PC-9 (cell line): ENCODE measurements around the gene EPS8L3. TPM values are rescaled to one million over a fixed set of nuclear protein-coding genes. Genes with fewer than 3 reads are reported as not detected.
A peak's percentile ranks its signal among the peaks of the same experiment; 100 is the strongest.

ENCODE experiments used
- BruUV-seq: library from RNA; stranded (reverse); fragments of 400-500 nt; replicated peaks from 2 replicates; lab custom pipeline; 2021; lab: Mats Ljungman, UMichigan
- CTCF ChIA-PET: fragments of 300-600 bp; sonication (Branson Sonifier 250); formaldehyde crosslinking; loops from one replicate; lab custom pipeline; 2022; ENCODE audit warnings: antibody characterized with exemption; lab: Charles Lee
- POLR2A ChIA-PET: fragments of 300-600 bp; sonication (Branson Sonifier 250); formaldehyde crosslinking; loops from one replicate; lab custom pipeline; 2022; ENCODE audit warnings: antibody characterized with exemption; ENCODE audit not compliant: unreplicated experiment; lab: Charles Lee
- DNase-seq, 2 experiments: peaks; one replicate each; pipeline versions ENCODE4 v3.0.0 to v3.0.0-alpha.2; 2015 to 2022; ENCODE audit warnings: mixed read lengths in 1 of 2
- H2AFZ ChIP-seq: fragments of 200-600 bp; sonication (generic); 2 replicates; pipeline ENCODE4 v1.8.1; 2017; ENCODE audit warnings: antibody characterized with exemption
- H3F3A ChIP-seq: fragments of 200-600 bp; sonication (generic); 2 replicates; pipeline ENCODE4 v1.8.1; 2017; ENCODE audit warnings: antibody characterized with exemption, mild to moderate bottlenecking, low read depth; ENCODE audit not compliant: insufficient read depth
- H3K27ac ChIP-seq: fragments of 200-600 bp; sonication (generic); 2 replicates; pipeline ENCODE4 v1.6.1; 2016; ENCODE audit warnings: mixed run types
- H3K27me3 ChIP-seq: fragments of 200-600 bp; sonication (generic); 2 replicates; pipeline ENCODE4 v1.6.1; 2016; ENCODE audit warnings: low read depth, mixed run types; ENCODE audit not compliant: insufficient read depth
- H3K36me3 ChIP-seq: fragments of 200-600 bp; sonication (generic); 2 replicates; pipeline ENCODE4 v1.6.1; 2016; ENCODE audit warnings: low read depth, mixed run types
- H3K4me1 ChIP-seq: fragments of 200-600 bp; sonication (generic); replicated peaks from 2 replicates; pipeline ENCODE4 v1.6.1; 2016; ENCODE audit warnings: mixed run types; ENCODE audit not compliant: insufficient read depth
- H3K4me2 ChIP-seq: fragments of 200-600 bp; sonication (generic); 2 replicates; pipeline ENCODE4 v1.6.1; 2017; ENCODE audit warnings: mixed run types
- H3K4me3 ChIP-seq: fragments of 200-600 bp; sonication (generic); 2 replicates; pipeline ENCODE4 v1.6.1; 2016; ENCODE audit warnings: mixed run types
- H3K79me2 ChIP-seq: fragments of 200-600 bp; sonication (generic); 2 replicates; pipeline ENCODE4 v1.6.1; 2017; ENCODE audit warnings: low read depth, mixed run types
- H3K9me2 ChIP-seq: fragments of 200-600 bp; sonication (generic); 2 replicates; pipeline ENCODE4 v1.8.1; 2017; ENCODE audit warnings: mild to moderate bottlenecking; ENCODE audit not compliant: insufficient read depth
- H3K9me3 ChIP-seq: fragments of 200-600 bp; sonication (generic); 2 replicates; pipeline ENCODE4 v1.8.1; 2016; ENCODE audit warnings: low read depth; ENCODE audit not compliant: insufficient read depth
- H4K20me1 ChIP-seq: fragments of 200-600 bp; sonication (generic); 2 replicates; pipeline ENCODE4 v1.8.1; 2017; ENCODE audit not compliant: insufficient read depth
- EZH2 ChIP-seq: fragments of 200-600 bp; sonication (generic); IDR thresholded peaks from 2 replicates; pipeline ENCODE4 v1.8.0; 2017; ENCODE audit warnings: antibody characterized with exemption, low read depth
- intact Hi-C: fragments of 100-400 bp; cut with micrococcal nuclease; formaldehyde crosslinking; loops from one replicate; pipeline ENCODE4 v1.10.0; 2022; ENCODE audit not compliant: unreplicated experiment
- total RNA-seq: library from RNA; stranded (reverse); gene quantifications from 2 replicates; pipeline ENCODE4 v1.2.3, GENCODE V29; 2021
- TF ChIP-seq, protein P1 (sequence below): fragments of 200-600 bp; sonication (generic); conservative IDR thresholded peaks from 2 replicates; pipeline ENCODE4 v1.6.1; 2017; ENCODE audit warnings: mixed run types, antibody characterized with exemption, mild to moderate bottlenecking, moderate library complexity

The EPS8L3 gene
- total RNA-seq, 1 experiment from 2014 or later = 1.2 TPM

GRCh38 chr1:109721042-109721441 is 42.7 kb downstream of the EPS8L3 start:
- intact Hi-C loops = no loop called here
- Histone ChIP-seq H3K4me3 (no peak overlapping the region), H3K9me2 (no peaks in the 10 kb centered on the region), H3K79me2 (no peaks in the 10 kb centered on the region), H2AFZ (no peak overlapping the region), H3F3A (peaks cover 25% of the 10 kb centered on the region), H3K9me3 (peaks cover 14% of the 10 kb centered on the region), H4K20me1 (no peaks in the 10 kb centered on the region), H3K27ac (no peak overlapping the region; the same call in 1 of the 2 replicates), H3K4me1 (peaks cover 53% of the 10 kb centered on the region), H3K36me3 (no peaks in the 10 kb centered on the region), H3K4me2 (no peak overlapping the region), H3K27me3 (no peaks in the 10 kb centered on the region)
- CTCF ChIA-PET = no interaction called here
- no TSS peak for BruUV-seq
- no peak for DNase-seq
- TF ChIP-seq EZH2 = no peak
- TF ChIP-seq, protein P1, sequence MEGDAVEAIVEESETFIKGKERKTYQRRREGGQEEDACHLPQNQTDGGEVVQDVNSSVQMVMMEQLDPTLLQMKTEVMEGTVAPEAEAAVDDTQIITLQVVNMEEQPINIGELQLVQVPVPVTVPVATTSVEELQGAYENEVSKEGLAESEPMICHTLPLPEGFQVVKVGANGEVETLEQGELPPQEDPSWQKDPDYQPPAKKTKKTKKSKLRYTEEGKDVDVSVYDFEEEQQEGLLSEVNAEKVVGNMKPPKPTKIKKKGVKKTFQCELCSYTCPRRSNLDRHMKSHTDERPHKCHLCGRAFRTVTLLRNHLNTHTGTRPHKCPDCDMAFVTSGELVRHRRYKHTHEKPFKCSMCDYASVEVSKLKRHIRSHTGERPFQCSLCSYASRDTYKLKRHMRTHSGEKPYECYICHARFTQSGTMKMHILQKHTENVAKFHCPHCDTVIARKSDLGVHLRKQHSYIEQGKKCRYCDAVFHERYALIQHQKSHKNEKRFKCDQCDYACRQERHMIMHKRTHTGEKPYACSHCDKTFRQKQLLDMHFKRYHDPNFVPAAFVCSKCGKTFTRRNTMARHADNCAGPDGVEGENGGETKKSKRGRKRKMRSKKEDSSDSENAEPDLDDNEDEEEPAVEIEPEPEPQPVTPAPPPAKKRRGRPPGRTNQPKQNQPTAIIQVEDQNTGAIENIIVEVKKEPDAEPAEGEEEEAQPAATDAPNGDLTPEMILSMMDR = no peak
- POLR2A ChIA-PET = no interaction called here

- Histone ChIP-seq H3K27me3 (no peaks in the 10 kb centered on the region), H3K4me2 (peak overlapping the region; percentile 39), H3K9me2 (no peaks in the 10 kb centered on the region), H4K20me1 (no peaks in the 10 kb centered on the region), H2AFZ (peak overlapping the region; percentile 37; the same call in 1 of the 2 replicates), H3K4me1 (peaks cover 53% of the 10 kb centered on the region), H3F3A (peaks cover 25% of the 10 kb centered on the region), H3K27ac (peak overlapping the region; percentile 92), H3K36me3 (no peaks in the 10 kb centered on the region), H3K9me3 (peaks cover 14% of the 10 kb centered on the region), H3K4me3 (peak overlapping the region; percentile 7; the same call in 1 of the 2 replicates), H3K79me2 (no peaks in the 10 kb centered on the region)
- TF ChIP-seq, protein P1 = no peak
- no peak for TF ChIP-seq EZH2
- intact Hi-C loops = loop anchor here (5.0 kb wide), 1 partner anchor 62 kb away; the partner anchor contains the start of gene GSTM4
- ChIA-PET POLR2A (no interaction called here), CTCF (no interaction called here)
- DNase-seq = peak in 1 of 2 experiments; percentile 66
- no TSS peak for BruUV-seq
Measured at GRCh38 chr1:109719337-109719837, 44.3 kb downstream of the EPS8L3 start.

- CTCF ChIA-PET = interaction anchor here (0.6 kb wide), 1 partner anchor 88 kb away, joined by 7 read pairs; no protein-coding TSS in a partner anchor
- no TSS peak for BruUV-seq
Measured at GRCh38 chr1:109718495-109718894, 45.2 kb downstream of the EPS8L3 start.

More at GRCh38 chr1:109718495-109718894, 45.2 kb downstream of the EPS8L3 start:
- Histone ChIP-seq H3K27ac (peak overlapping the region; percentile 92), H3K27me3 (no peaks in the 10 kb centered on the region), H3K4me1 (peaks cover 53% of the 10 kb centered on the region), H3K4me3 (no peak overlapping the region), H4K20me1 (no peaks in the 10 kb centered on the region), H3F3A (peaks cover 25% of the 10 kb centered on the region), H3K9me3 (peaks cover 14% of the 10 kb centered on the region), H3K4me2 (peak overlapping the region; percentile 39; the same call in 1 of the 2 replicates), H3K9me2 (no peaks in the 10 kb centered on the region), H3K36me3 (no peaks in the 10 kb centered on the region), H3K79me2 (no peaks in the 10 kb centered on the region), H2AFZ (no peak overlapping the region)
- POLR2A ChIA-PET = interaction anchor here (0.7 kb wide), 2 partner anchors 17 to 90 kb away, joined by 4 to 5 read pairs; no protein-coding TSS in a partner anchor
- intact Hi-C loops = loop anchor here (5.0 kb wide), 1 partner anchor 61 kb away; the partner anchor contains the start of gene GSTM4
- peak in 1 of 2 experiments; percentile 67 for DNase-seq
- no peak for TF ChIP-seq EZH2
- TF ChIP-seq, protein P1 = peak; percentile 25; the same call in 1 of the 2 replicates
